NCI-H526 treated with DMSO at 0.1 percent for 48 hours (cell line): ENCODE results near the gene DPP10.

Experiments used
- DNase-seq: peaks from one replicate; lab custom pipeline; 2025; lab: John Stamatoyannopoulos, UW

Gene DPP10

DNA sequence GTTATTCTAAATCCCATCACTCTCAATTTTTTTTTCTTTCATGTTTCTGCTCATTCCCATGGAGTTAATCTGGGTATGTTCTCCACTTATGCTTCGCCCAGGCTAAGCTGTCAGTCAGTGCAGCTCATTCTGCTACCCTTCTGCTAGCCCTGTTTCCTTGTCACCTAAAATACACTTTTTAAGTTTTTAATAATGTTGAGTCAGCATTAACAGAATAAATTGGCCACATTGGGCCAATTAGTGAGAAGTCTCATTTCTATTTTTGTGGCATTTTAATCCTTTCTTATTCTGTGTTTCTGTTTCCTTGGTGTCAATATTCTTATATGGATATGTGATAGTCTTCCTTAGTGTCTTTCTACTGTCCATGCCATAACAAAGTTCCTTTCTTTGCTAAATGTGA is 1126.2 kb downstream of the DPP10 start:
- no peak for DNase-seq

DNA sequence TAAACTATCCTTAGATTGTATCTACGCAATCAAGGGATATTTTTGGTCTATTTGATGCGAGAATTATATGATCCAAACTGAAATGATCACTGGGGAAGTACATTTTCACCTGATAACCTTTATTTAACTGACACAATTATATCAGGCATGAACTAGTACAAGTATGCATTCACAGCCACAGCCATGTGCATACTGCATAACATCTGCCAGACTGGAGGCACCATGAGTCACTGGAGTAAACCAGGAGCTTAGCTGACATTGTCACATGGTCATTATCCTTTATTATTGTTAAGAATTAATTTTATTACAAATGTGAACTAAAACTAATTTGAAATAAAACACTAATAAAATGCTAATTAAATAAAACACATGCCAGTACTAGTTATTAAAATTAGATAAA is 1127.1 kb downstream of the DPP10 start:
- DNase-seq, result no peak

DNA sequence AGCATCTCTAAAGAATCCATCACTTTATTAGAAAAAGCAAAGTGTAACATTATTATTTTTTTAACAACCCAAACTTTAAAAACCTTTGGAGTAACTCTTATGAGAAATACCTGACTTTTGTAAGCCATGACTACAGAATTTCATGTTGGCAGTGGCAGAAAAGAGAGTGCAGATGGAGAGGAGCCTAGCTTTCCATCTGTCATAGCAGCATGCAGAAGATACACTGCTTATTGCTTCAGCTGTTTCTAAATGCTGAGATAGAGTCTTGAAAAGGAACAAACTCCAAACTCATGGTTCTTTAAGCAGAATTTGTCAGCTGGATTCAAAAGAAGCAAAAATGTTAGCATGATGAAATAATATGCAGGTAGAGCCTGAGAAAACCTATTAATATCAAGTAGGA is 1130.3 kb downstream of the DPP10 start:
- no peak for DNase-seq

DNA sequence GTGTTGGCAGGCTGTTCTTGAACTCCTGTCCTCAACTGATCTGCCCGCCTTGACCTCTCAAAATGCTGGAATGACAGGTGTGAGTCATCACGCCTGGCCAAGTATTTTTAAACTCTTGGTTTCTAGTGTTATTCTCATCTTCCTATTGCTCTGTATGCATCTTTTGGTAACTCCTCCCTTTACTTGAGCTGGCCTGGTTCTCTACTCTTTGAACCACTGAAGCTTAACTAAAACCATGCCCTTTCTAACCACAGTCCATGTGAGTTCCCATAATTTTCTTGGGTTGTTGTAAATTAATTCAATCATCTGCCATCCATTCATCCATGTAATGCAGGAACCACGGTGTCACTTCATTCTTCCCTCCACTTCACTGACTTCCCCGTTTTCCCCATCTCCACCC is 1131.3 kb downstream of the DPP10 start:
- no peak for DNase-seq

DNA sequence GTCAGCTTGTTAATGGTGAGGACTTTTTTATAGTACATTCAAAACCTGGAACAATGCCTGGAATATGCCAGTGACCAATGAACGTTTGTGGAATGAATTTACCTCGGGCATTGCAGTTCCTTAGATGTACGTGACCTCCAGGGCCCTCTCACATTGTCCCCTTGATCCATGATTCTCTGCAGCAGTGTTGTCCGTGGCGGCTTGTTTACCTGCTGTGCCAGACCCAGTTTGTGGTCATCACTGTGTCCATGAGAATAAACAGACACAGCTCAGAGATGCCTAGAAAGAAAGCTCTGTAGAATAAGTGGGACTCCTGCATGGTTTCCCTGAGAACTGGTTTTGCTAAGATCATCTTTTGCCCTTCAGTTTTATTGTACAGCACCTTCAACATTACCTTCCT is 1132.2 kb downstream of the DPP10 start:
- DNase-seq, result no peak

DNA sequence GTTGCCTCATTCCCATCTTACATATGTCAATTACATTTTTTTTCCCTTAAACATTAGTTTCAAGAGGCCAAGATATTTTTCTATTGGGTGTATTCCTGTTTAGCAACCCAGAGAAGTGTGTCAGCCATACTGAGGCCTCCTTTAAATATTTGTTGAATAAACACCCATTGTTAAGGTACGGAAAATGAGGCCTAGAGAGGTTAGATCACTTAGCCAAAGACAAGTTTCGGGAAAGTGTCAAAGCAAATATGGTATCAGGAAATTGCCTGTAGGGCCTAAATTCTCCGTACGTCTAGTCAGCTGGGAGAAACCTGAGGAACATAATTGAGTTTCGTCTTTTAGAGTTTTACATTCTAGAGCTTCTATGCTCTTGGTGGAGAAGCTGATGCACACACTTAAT is 1138.3 kb downstream of the DPP10 start:
- DNase-seq, result no peak

DNA sequence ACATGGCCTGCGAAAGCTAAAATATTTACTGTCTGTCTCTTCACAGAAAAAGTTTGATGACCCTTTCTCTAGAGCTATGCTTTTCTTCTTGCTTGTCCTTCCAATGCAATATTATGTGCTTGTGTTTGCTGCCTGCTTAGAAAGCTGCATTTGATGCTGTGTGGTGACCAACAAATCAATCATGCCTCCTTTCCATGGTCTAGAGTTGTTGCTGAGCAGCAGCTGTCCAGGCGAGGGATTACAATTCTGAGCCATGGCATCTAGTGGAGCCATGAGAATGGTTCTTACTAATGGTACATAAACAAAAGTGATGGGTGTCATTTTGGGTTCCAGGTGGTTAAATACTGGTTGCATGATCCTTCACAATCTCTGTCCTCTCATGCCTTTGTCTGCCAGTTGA is 1142.1 kb downstream of the DPP10 start:
- DNase-seq, result no peak

DNA sequence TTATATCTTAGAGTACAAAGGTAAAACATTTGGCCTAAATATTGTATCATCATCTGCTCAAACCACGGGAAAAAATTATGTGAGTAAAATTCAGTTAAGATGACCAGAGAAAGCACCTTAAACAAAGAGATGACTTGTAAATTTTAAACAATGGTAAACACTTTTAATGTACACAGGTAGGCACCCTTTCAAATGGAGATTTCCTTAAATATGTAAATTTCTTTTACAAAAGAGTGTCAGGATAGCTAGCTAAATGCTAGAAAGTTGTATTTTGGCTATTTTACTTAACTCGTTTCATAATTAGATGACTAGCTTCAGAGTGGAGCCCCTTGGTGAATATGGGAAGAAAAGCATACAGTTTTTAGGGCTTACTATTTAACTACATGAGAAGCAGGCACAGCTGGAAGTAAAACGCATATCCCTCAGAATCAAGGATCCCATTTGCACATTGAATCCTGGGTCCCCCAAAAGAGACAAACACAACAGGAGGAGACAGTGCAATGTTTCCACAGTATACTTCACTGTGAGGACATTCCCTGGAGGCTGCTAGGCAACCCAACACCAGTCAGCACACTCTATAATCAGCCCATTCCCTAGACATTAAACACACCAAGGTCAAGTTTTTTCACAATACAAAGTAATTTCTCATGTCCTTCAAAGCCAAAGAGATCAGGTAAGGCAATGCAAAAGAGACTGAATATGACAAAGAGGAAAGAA is 1154.4 kb downstream of the DPP10 start:
- no peak for DNase-seq

DNA sequence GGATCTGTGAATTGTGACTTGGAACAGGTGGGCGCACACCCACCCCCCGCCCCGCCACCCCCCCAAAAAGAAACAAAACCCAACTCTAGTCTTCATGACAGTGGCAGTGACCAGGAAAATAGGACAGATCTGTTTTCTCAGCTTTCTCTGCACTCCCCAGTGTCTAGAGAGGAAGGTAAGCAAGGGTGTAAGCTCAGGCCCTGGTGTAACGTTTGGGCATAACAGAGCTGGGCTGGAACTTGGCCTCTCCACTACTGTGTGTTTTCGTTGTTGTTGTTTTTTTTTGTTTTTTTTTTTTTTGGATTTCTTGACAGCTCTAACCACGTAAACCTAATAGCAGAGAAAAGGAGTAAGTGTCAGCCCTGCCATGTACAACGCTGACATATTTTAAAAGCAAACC is 1160.8 kb downstream of the DPP10 start:
- no peak for DNase-seq

DNA sequence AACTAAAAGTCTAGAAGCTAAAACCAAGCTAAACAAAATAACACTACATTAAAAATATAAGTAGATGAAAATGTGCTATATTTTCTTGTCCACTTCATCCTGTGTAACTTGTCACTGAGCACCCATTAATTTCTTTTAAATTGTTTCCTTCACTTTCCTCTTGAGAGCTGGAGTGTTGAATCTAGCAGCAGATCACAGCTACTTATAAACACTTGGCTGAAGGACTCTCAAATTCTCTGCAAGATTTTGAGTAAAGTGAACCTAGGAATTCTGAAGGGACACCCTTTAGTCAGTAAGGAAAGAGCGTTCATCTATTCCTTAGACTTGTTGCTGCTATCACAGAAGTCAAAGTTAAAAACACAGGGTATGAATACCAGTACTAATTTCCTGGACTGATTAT is 1163.9 kb downstream of the DPP10 start:
- DNase-seq, result no peak

DNA sequence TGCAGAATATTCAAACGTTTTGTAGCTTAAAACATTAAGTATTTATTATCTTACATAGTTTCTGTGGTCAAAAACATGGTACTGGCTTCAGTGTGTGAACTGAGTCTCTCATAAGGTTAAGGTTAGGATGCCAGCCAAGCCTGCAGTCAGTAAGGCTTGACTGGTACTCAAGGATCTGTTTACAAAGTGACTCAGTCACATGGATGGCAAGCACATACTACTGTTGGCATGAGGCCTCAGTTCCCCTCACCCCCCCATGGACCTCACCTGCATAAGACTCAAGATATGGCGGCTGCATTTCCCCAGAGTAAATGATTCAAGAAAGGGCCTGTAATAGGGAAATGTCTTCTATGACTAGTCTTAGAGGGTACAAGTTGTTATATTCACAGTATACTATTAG is 1167.5 kb downstream of the DPP10 start:
- DNase-seq, result no peak

DNA sequence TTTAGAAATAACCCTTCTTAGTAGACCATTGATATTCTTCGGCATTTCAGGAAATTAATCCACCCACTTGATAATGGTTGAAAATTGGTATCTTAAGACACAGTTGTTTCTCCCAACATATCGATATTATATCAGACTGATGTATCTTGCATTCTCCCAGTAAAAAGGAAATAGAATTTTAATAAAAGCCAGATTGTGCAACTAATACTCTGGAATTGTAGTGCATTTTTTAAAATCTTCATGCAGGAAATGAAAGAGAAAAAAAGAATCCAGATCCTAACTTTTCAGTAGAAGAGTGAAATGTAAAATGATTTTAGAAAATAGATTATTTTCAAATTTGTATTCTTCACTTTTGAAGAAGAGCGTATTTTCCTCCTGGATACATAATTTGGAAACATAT is 1168.4 kb downstream of the DPP10 start:
- no peak for DNase-seq

DNA sequence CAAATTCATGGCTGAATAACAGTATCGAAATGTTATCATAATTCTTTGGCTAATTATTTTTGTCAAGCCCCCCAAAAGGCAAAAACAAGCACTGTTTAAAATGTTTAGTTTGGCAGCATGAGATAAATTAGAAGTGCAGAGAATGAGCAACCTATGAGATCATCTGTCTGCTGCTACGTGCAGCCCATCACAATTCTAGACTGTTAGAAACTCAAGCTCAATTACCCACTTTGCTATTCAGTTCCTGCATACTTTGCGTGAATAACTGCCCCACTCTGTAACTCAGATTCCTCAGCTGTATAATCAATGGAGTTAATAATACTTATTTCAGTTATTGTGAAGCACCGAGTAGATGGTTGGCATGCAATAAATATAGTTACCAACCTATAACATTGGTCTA is 1181.9 kb downstream of the DPP10 start:
- no peak for DNase-seq

DNA sequence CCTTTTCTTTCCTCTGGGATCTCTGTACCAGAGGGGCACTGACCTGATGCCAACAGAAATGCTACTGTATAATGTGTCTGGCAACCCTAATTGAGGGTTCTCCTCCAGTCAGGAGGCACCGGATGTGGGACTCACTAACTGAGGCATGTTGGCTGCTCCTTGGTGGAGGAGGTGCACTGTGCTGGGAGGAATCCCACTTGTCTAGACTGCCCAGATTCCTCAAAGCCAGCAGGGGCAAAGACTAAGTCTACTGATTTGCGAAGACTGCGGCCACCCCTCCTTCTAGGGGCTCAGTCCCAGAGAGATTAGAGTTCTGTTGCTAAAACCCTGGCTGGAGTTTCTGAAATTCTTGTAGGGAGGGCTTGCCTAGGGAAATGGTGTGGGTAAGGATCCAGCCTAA is 1192.1 kb downstream of the DPP10 start:
- DNase-seq, result no peak

DNA sequence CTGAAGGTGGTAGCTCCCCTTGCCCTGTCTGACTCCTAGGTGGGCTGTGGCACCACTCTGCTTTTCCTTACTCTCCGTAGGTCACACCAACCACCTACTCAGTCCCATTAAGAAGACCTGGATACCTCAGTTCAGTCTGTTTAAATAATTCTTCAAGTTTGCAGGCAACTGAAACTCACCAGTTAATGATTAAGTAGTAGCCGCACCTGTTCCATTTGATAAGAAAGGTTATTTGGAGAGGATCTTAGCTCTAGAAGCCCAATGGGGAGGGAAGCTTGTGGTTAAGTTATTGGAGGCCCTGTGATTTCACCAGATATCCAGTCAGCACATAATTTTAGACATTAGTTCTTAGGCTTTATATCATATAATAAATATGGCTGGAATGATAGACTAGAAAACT is 1193.0 kb downstream of the DPP10 start:
- no peak for DNase-seq

DNA sequence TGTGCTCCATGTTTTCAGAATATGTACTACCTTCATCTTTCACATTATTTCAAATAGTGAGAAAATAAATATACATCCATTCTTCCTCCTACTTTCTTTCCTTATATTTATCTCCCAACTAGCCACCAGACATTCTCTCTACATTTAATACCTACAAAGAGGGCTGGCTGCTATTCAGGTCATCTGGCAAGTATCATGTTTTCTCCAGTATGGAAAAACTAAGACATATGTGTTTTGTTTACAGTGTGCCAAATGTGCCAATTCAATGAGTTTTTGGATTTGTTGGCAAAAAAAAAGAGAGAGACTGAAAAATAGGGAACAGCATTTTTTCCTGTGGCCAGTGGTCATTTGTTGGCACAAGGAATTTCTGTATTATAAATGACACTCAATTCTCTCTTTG is 1207.3 kb downstream of the DPP10 start:
- no peak for DNase-seq

DNA sequence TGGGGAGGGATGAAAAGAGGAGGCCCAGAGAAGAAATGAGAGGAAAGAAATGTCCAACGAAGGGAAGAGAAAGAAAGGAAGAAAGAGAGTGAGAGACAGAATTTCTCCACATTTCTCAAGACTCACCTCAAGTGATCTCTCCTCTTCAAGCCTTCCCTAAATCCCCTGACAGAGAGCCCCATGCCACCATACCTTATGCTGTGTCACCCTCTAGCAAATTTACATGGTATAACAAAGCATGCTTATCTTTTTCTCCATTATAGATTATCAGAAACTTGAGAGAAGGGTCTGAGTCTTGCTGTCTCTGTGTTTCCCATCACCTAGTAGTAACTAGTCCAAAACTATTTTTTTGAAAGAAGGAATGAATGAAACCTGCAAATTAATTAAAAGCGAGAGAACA is 1208.4 kb downstream of the DPP10 start:
- DNase-seq, result no peak

DNA sequence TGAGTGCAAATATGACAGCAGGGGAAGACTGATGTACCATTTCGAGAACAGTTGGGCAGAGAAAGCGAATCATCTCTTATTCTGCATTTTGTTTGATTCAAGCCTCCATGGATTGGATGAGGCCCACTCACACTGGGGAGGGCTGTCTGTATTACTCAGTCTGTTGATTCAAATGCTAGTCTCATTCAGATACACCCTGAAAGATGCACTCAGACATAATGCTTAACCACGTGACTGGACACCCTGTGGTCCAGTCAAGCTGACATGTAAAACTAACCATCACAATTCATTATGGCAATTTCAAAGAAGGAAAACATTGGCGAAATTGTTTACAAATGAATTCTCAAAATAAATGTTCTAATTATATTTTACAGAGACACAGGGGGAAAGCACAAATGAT is 1210.2 kb downstream of the DPP10 start:
- no peak for DNase-seq

DNA sequence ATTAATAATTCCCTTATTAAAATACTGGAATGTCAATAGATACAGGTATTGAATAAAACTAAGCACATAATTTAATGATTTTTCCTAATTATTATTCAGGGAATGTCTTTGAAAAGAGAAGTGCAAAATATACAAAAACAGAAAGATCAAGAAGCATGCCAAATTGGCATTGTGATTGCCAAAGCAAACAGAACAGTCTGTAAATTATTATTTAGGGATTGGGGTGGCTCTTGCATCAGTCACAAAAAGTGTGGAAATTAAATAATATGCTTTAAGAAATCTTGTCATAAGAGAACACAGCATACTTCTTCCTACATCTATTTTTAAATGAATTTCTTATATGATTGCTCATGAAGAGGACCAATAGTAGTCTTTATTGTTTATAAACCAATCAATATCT is 1211.9 kb downstream of the DPP10 start:
- no peak for DNase-seq

DNA sequence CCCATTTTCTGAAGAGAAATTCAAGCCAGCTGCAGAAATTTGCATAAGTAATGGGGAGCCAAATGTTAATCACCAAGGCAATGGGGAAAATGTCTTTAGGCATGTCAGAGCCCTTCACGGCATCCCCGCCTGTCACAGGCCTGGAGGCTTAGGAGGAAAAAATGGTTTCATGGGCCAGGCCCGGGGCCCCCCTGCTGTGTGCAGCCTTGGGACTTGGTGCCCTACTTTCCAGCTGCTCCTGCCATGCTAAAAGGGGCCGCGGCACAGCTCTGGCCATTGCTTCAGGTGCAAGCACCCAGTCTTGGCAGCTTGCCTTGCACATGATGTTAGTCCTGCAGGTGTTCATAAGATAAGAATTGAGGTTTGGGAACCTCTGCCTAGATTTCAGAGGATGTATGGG is 1235.7 kb downstream of the DPP10 start:
- no peak for DNase-seq

DNA sequence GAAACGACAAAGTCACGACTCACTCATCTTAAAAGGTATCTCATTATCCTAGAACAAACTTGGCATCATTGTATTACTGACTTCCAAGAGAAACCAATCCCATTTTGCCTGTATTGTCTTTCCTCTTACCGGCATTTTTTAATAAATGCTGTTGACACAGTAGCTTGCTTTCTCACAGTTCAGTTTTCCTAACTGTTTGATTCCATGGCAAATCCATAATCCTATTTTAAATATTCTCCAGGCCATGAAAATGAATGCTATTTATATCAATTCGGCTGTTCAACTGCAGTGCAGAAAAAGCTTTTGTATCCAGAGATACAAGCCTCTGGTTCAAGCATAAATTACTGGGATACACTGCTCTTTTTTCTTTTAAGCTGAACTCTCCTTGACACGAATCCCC is 1241.9 kb downstream of the DPP10 start:
- no peak for DNase-seq

DNA sequence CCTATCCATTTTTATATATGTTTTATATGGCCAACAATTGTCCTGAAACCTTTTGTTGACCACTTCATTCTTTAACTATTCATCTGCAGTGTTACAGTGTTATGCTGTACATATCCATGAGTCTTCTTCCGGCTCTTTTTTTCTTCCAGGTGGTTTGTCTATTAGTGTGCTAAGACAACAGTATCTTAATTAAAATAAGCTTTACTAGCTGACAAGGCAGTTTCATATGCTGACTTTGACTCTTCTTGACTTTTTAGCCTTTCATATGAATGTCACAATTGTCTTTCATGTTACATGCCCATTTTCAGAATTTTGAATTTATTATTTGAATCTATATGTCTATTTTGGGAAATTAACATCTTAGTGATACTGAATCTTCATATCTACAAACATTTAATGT is 1249.0 kb downstream of the DPP10 start:
- DNase-seq, result no peak

DNA sequence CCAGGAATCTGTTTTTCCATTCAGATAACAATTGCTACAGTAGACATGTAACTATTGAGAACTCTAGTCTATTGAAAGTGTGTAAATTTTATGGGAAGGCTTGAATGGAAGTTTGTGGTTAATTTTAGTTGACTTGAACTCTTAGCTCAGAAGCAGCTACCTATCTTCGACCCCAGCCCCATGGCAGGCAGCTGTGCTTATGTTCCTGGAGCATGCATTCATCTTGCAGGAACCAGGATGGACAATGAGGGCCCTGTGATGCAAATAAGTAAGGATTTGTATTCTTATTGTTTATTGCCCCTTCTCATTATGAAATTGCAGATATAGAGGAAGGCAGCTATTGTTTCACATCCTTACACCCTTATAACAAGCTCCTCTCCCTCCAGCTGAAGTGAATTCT is 1252.2 kb downstream of the DPP10 start:
- no peak for DNase-seq

DNA sequence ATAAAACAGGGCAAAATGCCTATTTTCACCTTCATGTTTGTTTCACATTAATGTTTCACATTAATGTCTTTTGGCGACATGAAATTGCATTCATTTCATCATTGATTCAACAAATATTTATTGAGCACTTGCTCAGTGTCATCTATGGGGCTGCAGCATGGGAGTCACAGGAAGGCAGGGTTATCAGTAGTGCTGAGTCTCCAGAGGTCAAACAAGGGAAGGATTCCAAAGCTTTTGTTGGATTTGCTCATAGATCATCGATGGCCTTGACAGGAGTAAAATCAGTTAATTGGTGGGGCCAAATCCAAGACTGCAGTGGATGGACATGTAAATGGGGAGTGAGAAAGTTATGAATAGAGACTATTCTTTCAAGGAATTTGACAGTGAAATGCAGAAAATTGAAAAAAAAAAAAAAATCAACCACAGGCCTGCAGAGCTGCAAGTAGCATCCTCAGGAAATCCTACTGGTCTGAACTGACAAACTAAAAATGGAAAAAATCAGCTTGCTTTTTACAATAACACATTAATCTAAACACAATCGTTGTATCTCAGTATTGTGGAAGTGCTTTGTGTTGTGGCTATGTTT is 1290.8 kb downstream of the DPP10 start:
- no peak for DNase-seq
